ENCODE data around the gene SLC9C1. TPM values are rescaled to one million over a fixed set of nuclear protein-coding genes. Genes with fewer than 3 reads are reported as not detected.

SLC9C1 gene
- polyA plus RNA-seq, 2 donors, result not detected

DNA sequence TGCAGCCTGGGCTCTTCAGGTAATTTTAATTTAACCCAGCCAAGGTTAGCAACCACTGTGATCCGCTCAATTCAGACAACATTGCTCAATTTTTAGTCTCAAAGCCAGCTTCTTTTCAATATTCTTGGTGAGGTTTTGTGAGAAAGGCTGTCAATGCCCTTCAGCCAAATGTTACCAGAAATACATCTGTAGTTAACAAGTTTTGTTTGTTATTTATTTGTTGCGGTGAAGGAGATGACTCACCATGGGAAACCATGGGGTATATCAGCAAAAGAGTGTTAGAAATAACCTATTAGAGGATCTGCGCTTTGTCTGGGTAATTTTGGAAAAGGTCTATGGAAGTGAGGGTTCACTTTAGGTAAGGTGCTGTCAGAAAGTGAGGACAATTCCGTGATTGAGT is 5.0 kb downstream of the SLC9C1 start:
- no peaks in the 10 kb centered on the region for H3K4me1 ChIP-seq (ENCODE audit: control insufficient read depth in 2 of 2, insufficient read depth in 2 of 2, low read length in 1 of 2)
- H3K4me3 ChIP-seq (ENCODE audit: low read depth in 1 of 2, low read length in 2 of 2), result no peak overlapping the region
- H3K9me3 ChIP-seq (ENCODE audit: control insufficient read depth in 2 of 2, insufficient read depth in 1 of 2, low read depth in 1 of 2, low read length in 1 of 2), result no peaks in the 10 kb centered on the region
- WGBS, 2 donors, result 90 to 92% methylated on average over 4 of the region's 4 CpGs
- H3K27ac ChIP-seq (ENCODE audit: low read depth in 2 of 2, low read length in 1 of 2), result no peak overlapping the region
- no peaks in the 10 kb centered on the region for H3K27me3 ChIP-seq (ENCODE audit: control insufficient read depth in 1 of 2, insufficient read depth in 2 of 2, low read length in 2 of 2)
- H3K36me3 ChIP-seq (ENCODE audit: control insufficient read depth in 2 of 2, insufficient read depth in 2 of 2, low read length in 1 of 2), result no peaks in the 10 kb centered on the region

DNA sequence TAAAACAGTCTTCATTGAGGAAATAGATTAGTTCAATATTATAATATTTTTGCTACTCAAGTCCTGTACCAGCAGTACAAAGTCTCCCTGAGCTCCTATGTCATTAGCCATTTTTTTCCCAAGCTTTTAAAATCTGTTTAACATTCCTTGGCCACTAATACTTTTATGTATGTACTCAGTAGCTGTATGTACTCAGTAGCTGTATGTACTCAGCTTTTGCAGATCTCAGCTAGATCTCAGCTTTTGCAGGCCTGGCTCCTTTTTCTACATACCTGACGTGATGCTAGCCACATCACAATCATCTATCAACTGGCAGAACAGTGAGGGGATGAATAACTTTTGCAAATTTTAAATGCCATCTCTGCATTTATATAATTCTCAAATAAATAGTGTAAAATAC is 13.8 kb downstream of the SLC9C1 start:
- no peaks in the 10 kb centered on the region for H3K4me1 ChIP-seq (ENCODE audit: control insufficient read depth in 2 of 2, insufficient read depth in 2 of 2, low read length in 1 of 2)
- no peak overlapping the region for H3K4me3 ChIP-seq (ENCODE audit: low read depth in 1 of 2, low read length in 2 of 2)
- no peaks in the 10 kb centered on the region for H3K36me3 ChIP-seq (ENCODE audit: control insufficient read depth in 2 of 2, insufficient read depth in 2 of 2, low read length in 1 of 2)
- no peaks in the 10 kb centered on the region for H3K9me3 ChIP-seq (ENCODE audit: control insufficient read depth in 2 of 2, insufficient read depth in 1 of 2, low read depth in 1 of 2, low read length in 1 of 2)
- no peak overlapping the region for H3K27ac ChIP-seq (ENCODE audit: low read depth in 2 of 2, low read length in 1 of 2)
- WGBS, 2 donors, result 84% methylated on average over 1 of the region's 1 CpG
- H3K27me3 ChIP-seq (ENCODE audit: control insufficient read depth in 1 of 2, insufficient read depth in 2 of 2, low read length in 2 of 2), result no peaks in the 10 kb centered on the region

DNA sequence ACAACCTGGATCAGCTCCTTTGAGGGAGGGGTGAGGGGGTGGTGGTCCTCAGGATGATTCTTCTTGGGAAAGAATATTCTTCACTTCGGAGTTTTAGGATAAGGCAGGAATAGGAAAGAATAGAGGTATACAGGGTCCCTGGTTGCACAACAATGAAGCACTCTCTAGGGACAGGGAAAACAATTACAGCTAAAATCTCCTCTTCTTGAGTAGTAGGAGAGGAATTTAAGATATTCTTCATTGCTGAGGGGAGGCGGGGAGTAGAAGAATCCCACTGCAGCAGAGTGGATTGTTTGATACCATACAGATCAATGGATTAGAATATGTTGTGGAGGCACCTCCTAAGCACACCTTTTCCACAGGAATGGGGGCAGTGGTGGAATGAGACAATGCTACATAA is 20.5 kb downstream of the SLC9C1 start:
- H3K9me3 ChIP-seq (ENCODE audit: control insufficient read depth in 2 of 2, insufficient read depth in 1 of 2, low read depth in 1 of 2, low read length in 1 of 2), result no peaks in the 10 kb centered on the region
- H3K27ac ChIP-seq (ENCODE audit: low read depth in 2 of 2, low read length in 1 of 2), result no peak overlapping the region
- H3K36me3 ChIP-seq (ENCODE audit: control insufficient read depth in 2 of 2, insufficient read depth in 2 of 2, low read length in 1 of 2), result no peaks in the 10 kb centered on the region
- H3K27me3 ChIP-seq (ENCODE audit: control insufficient read depth in 1 of 2, insufficient read depth in 2 of 2, low read length in 2 of 2), result no peaks in the 10 kb centered on the region
- no peaks in the 10 kb centered on the region for H3K4me1 ChIP-seq (ENCODE audit: control insufficient read depth in 2 of 2, insufficient read depth in 2 of 2, low read length in 1 of 2)
- H3K4me3 ChIP-seq (ENCODE audit: low read depth in 1 of 2, low read length in 2 of 2), result no peak overlapping the region
- 91 to 96% methylated on average over 2 of the region's 2 CpGs for WGBS, 2 donors

DNA sequence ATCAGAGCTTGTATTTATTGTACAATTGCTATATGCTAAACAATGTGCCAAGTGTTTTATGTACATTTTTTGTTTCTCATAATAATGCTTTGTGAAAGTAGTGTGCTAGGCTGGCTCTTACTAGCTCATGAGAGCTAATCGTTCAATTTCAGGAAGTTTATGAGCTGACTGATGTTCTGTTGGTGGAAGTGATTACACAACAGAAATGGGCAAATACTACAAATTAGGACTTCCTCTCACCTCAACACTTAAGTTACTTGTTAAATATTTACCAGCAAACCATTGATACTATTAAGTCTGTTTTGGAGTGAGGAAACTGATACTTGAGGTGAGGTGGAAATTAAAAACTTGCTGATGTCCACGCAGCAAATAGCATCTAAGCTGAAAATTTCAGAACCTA is 32.3 kb downstream of the SLC9C1 start:
- no peaks in the 10 kb centered on the region for H3K27me3 ChIP-seq (ENCODE audit: control insufficient read depth in 1 of 2, insufficient read depth in 2 of 2, low read length in 2 of 2)

DNA sequence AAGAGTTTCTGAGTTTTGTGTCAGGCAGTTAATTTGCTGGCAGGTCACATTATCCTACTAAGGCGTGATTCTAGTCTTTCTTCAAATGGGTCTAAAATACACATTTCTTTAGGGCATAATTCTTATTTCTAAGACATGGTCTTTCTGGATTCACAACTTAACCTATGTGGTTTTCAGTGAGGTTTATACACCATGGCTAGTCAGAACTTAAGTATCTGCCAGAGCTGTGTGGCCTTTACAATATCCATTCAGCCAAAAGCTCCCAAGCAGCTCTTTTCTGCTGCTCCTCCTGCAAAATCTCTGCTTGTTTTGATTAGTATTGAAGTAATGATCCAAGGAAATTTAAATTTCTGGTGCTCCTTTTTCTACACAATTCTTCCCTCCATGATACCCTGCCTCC is 33.5 kb downstream of the SLC9C1 start:
- Histone ChIP-seq H3K27ac (ENCODE audit: low read depth in 2 of 2, low read length in 1 of 2) (no peak overlapping the region), H3K4me3 (ENCODE audit: low read depth in 1 of 2, low read length in 2 of 2) (no peak overlapping the region), H3K4me1 (ENCODE audit: control insufficient read depth in 2 of 2, insufficient read depth in 2 of 2, low read length in 1 of 2) (no peaks in the 10 kb centered on the region), H3K36me3 (ENCODE audit: control insufficient read depth in 2 of 2, insufficient read depth in 2 of 2, low read length in 1 of 2) (no peaks in the 10 kb centered on the region), H3K27me3 (ENCODE audit: control insufficient read depth in 1 of 2, insufficient read depth in 2 of 2, low read length in 2 of 2) (no peaks in the 10 kb centered on the region), H3K9me3 (ENCODE audit: control insufficient read depth in 2 of 2, insufficient read depth in 1 of 2, low read depth in 1 of 2, low read length in 1 of 2) (no peaks in the 10 kb centered on the region)
- WGBS, 2 donors, result 85 to 92% methylated on average over 1 of the region's 1 CpG

More for the DNA sequence above, 32.3 kb downstream of the SLC9C1 start:
- no peaks in the 10 kb centered on the region for H3K9me3 ChIP-seq (ENCODE audit: control insufficient read depth in 2 of 2, insufficient read depth in 1 of 2, low read depth in 1 of 2, low read length in 1 of 2)
- H3K36me3 ChIP-seq (ENCODE audit: control insufficient read depth in 2 of 2, insufficient read depth in 2 of 2, low read length in 1 of 2), result no peaks in the 10 kb centered on the region
- H3K27ac ChIP-seq (ENCODE audit: low read depth in 2 of 2, low read length in 1 of 2), result no peak overlapping the region
- H3K4me3 ChIP-seq (ENCODE audit: low read depth in 1 of 2, low read length in 2 of 2), result no peak overlapping the region
- 57 to 74% methylated on average over 2 of the region's 2 CpGs for WGBS, 2 donors
- H3K4me1 ChIP-seq (ENCODE audit: control insufficient read depth in 2 of 2, insufficient read depth in 2 of 2, low read length in 1 of 2), result no peaks in the 10 kb centered on the region

DNA sequence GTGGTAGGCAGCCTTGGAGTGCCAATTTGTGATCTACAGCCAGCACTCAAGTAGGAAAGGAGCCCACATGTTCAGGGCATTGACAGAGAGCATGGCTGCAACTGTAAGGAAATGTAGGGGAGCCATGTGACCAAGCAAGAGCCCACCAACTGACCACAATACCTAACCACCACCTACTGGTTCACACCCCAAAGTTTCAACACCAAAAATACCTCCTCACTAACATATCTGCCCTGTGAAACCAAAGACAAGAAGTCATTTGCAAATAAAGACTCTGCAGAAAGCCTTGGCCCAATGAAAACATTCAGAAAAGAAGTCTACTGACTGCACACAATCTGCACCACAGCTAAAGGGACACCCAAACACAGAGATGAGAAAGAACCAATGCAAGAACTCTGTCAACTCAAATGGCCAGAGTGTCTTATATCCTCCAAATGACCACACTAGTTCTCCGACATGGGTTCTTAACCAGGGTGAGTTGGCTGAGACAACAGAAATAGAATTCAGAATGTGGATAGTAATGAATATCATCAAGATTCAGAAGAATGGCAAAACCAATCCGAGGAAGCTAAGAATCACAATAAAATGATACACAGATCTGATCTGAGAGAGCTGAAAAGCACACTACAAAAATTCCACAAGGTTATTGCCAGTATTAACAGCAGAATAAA is 40.6 kb downstream of the SLC9C1 start:
- no peaks in the 10 kb centered on the region for H3K27me3 ChIP-seq (ENCODE audit: control insufficient read depth in 1 of 2, insufficient read depth in 2 of 2, low read length in 2 of 2)
- no peaks in the 10 kb centered on the region for H3K36me3 ChIP-seq (ENCODE audit: control insufficient read depth in 2 of 2, insufficient read depth in 2 of 2, low read length in 1 of 2)
- WGBS, 2 donors, result 86 to 91% methylated on average over 2 of the region's 2 CpGs
- H3K27ac ChIP-seq (ENCODE audit: low read depth in 2 of 2, low read length in 1 of 2), result no peak overlapping the region
- no peaks in the 10 kb centered on the region for H3K4me1 ChIP-seq (ENCODE audit: control insufficient read depth in 2 of 2, insufficient read depth in 2 of 2, low read length in 1 of 2)
- no peaks in the 10 kb centered on the region for H3K9me3 ChIP-seq (ENCODE audit: control insufficient read depth in 2 of 2, insufficient read depth in 1 of 2, low read depth in 1 of 2, low read length in 1 of 2)
- H3K4me3 ChIP-seq (ENCODE audit: low read depth in 1 of 2, low read length in 2 of 2), result no peak overlapping the region

DNA sequence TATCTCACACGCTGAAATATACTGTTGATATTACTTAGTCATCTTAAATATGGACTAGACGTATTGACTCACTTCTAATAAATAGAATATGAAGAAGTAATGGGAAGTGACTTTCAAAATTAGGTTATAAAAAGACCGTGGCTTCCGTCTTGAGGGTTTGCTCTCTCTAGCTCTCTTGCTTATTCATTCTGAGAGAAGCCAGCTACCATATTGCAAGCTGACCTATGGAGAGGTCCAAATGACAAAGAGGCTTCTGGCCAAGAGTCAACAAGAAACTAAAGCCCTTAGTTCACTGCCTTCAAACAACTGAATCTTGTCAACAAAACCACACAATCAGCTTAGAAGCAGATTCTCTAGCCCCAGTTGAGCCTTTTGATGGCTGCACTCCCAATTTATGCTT is 46.1 kb downstream of the SLC9C1 start:
- Histone ChIP-seq H3K4me3 (ENCODE audit: low read depth in 1 of 2, low read length in 2 of 2) (no peak overlapping the region), H3K27ac (ENCODE audit: low read depth in 2 of 2, low read length in 1 of 2) (no peak overlapping the region), H3K9me3 (ENCODE audit: control insufficient read depth in 2 of 2, insufficient read depth in 1 of 2, low read depth in 1 of 2, low read length in 1 of 2) (no peaks in the 10 kb centered on the region), H3K36me3 (ENCODE audit: control insufficient read depth in 2 of 2, insufficient read depth in 2 of 2, low read length in 1 of 2) (no peaks in the 10 kb centered on the region), H3K27me3 (ENCODE audit: control insufficient read depth in 1 of 2, insufficient read depth in 2 of 2, low read length in 2 of 2) (no peaks in the 10 kb centered on the region), H3K4me1 (ENCODE audit: control insufficient read depth in 2 of 2, insufficient read depth in 2 of 2, low read length in 1 of 2) (no peaks in the 10 kb centered on the region)
- 80 to 89% methylated on average over 4 of the region's 4 CpGs for WGBS, 2 donors

DNA sequence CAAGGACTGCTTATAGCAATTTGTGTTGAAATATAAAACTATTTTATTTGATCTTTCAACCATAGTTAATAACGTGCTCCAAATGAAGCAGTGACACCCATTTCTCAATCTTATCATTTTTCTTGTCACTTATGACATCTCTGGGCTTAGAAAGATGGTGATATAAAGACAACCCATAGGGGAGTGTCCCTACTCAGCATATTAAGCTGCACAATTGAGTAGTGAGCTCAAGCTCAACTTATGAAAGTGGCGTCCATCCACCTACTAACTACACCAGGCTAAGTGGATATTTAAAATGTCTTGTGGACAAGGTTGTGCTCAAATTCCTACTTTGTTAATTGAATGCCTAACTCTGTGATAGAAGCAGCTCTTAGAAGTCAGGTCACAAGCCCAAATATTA is 46.7 kb downstream of the SLC9C1 start:
- no peak overlapping the region for H3K4me3 ChIP-seq (ENCODE audit: low read depth in 1 of 2, low read length in 2 of 2)
- no peaks in the 10 kb centered on the region for H3K9me3 ChIP-seq (ENCODE audit: control insufficient read depth in 2 of 2, insufficient read depth in 1 of 2, low read depth in 1 of 2, low read length in 1 of 2)
- no peaks in the 10 kb centered on the region for H3K27me3 ChIP-seq (ENCODE audit: control insufficient read depth in 1 of 2, insufficient read depth in 2 of 2, low read length in 2 of 2)
- no peak overlapping the region for H3K27ac ChIP-seq (ENCODE audit: low read depth in 2 of 2, low read length in 1 of 2)
- H3K36me3 ChIP-seq (ENCODE audit: control insufficient read depth in 2 of 2, insufficient read depth in 2 of 2, low read length in 1 of 2), result no peaks in the 10 kb centered on the region
- 39 to 52% methylated on average over 2 of the region's 2 CpGs for WGBS, 2 donors
- H3K4me1 ChIP-seq (ENCODE audit: control insufficient read depth in 2 of 2, insufficient read depth in 2 of 2, low read length in 1 of 2), result no peaks in the 10 kb centered on the region

DNA sequence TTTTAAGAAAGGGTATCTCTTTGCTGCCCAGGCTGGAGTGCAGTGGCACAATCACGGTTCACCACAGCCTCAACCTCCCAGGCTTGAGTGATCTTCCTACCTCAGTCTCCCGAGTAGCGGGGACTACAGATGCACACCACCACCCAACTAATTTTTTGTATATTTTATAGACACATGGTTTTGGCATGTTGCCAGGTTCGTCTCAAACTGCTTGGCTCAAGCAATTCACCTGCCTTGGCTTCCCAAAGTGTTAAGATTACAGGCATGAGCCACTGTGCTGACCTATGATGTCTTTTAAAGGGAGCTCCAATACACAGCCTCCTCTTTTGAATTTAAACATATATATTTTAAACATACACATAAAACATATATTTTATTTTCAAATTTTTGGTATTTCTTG is 60.9 kb downstream of the SLC9C1 start:
- Histone ChIP-seq H3K4me1 (ENCODE audit: control insufficient read depth in 2 of 2, insufficient read depth in 2 of 2, low read length in 1 of 2) (no peaks in the 10 kb centered on the region), H3K27me3 (ENCODE audit: control insufficient read depth in 1 of 2, insufficient read depth in 2 of 2, low read length in 2 of 2) (no peaks in the 10 kb centered on the region), H3K36me3 (ENCODE audit: control insufficient read depth in 2 of 2, insufficient read depth in 2 of 2, low read length in 1 of 2) (no peaks in the 10 kb centered on the region), H3K9me3 (ENCODE audit: control insufficient read depth in 2 of 2, insufficient read depth in 1 of 2, low read depth in 1 of 2, low read length in 1 of 2) (no peaks in the 10 kb centered on the region), H3K27ac (ENCODE audit: low read depth in 2 of 2, low read length in 1 of 2) (no peak overlapping the region), H3K4me3 (ENCODE audit: low read depth in 1 of 2, low read length in 2 of 2) (no peak overlapping the region)
- WGBS, 2 donors, result 68 to 70% methylated on average over 4 of the region's 4 CpGs

DNA sequence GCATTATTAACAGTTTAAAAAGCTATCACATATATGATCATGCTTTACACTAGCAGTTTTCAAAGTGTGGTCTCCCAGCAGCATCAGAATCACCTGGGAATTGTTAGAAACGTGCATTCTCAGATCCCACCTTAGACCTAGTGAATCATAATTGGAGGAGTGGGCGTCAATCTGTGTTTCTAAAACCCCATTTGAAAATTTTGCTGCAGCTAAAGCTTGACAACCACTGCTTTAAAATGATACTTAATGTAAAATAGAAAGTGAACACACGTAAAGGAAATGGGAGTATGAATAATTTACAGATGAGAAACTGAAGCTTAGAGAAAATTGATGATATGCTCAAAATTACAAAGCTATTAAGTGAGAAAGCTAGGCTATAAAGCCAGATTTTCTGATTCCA is 62.3 kb downstream of the SLC9C1 start:
- H3K4me3 ChIP-seq (ENCODE audit: low read depth in 1 of 2, low read length in 2 of 2), result no peak overlapping the region
- 68 to 74% methylated on average over 3 of the region's 3 CpGs for WGBS, 2 donors
- H3K9me3 ChIP-seq (ENCODE audit: control insufficient read depth in 2 of 2, insufficient read depth in 1 of 2, low read depth in 1 of 2, low read length in 1 of 2), result no peaks in the 10 kb centered on the region
- H3K36me3 ChIP-seq (ENCODE audit: control insufficient read depth in 2 of 2, insufficient read depth in 2 of 2, low read length in 1 of 2), result no peaks in the 10 kb centered on the region
- no peak overlapping the region for H3K27ac ChIP-seq (ENCODE audit: low read depth in 2 of 2, low read length in 1 of 2)
- no peaks in the 10 kb centered on the region for H3K27me3 ChIP-seq (ENCODE audit: control insufficient read depth in 1 of 2, insufficient read depth in 2 of 2, low read length in 2 of 2)
- H3K4me1 ChIP-seq (ENCODE audit: control insufficient read depth in 2 of 2, insufficient read depth in 2 of 2, low read length in 1 of 2), result no peaks in the 10 kb centered on the region
